Stimulated activated CD8-positive, alpha-beta memory T cell treated with anti-CD3 and anti-CD28 coated beads, Interleukin-15, amount 100 ng/mL, for 48 hours (primary cell): ENCODE data around the gene SYT8.
"Not testable (repeated sequence)": the region's sequence is repeated elsewhere in the genome, so short reads cannot be mapped to it uniquely, and the experiment has no call there.

ENCODE experiments used
- DNase-seq, 2 donors: peaks; one replicate each; pipeline ENCODE4 v3.0.0-alpha.2; 2020; ENCODE audit warnings: low read depth in 2 of 2

Gene SYT8

DNA sequence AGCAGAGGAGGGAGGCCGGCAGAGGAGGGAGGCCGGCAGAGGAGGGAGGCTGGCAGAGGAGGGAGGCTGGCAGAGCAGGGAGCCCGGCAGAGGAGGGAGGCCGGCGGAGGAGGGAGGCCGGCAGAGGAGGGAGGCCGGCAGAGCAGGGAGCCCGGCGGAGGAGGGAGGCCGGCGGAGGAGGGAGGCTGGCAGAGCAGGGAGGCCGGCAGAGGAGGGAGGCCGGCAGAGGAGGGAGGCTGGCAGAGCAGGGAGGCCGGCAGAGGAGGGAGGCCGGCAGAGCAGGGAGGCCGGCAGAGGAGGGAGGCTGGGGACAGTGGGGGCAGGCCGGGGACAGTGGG lies 39.0 kb downstream of the SYT8 start:
- not testable (repeated sequence) for DNase-seq

DNA sequence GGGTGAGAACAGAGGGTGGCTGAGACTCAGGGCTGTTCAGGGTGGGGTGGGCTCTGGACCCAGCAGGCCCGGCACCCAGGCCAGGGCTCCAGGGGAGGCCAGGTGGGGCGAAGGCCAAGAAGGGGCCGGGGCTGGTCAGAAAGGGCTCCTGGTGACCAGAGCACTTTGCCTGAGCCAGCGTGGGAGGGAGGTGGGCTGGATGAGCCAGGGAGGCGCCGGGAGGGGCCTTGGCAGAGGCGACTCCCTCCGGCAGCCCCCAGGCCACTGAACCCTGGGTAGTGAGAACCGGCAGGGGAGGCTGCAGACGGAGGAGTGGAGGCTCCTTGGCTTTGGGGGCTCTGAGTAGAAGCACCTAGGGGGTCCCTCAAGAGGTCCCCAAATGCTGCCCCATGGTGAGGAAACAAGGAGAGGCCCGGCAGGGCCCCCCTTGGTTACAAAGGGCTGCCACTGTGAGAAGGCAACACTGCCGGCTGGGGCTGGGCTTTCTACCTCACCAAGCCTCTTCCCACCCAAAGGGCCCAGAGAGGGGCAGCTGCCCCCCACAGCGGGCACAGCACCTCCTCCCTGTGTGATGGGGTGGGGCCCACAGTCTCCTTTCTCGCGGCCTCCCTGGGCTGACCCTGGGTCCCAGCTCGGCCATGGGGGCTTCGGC lies 39.8 kb downstream of the SYT8 start:
- DNase-seq, result not testable (repeated sequence)

DNA sequence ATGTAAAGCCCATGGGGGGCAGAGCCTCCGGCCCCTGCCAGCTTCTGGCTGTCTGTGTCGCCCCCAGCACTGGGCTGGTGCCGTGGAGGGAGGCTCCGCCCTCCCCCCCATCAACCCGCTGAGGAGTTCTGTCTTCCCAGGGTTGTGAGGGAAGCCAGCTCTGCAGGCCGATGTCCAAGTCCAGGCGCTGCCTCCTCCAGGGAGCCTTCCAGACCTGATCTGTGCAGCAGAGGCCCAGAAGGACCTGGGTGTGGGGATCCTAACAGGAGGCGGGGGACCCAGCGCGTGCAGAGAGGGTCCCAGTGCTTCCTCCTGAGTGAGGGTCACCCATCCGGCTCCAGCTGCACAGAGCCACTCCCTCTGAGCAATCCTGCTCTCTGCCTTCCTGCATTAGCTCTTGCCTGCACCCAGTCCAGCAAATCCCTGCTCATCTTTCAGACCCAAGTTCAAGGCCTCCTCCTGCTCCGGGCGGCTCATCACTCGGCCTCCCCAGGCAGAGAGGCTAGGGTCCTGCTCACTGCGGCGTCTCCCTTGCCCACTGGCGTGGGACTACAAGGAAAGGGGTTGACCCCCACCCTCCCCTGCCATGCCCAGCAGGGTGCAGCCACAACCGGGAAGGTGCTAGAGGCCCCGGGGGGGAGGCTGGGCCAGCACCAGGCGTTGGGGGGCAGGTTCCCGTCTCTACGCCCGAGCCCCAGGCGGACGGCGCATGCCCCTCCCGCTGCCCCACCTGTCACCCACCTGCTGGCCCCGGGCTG lies 40.5 kb downstream of the SYT8 start:
- no peak for DNase-seq

DNA sequence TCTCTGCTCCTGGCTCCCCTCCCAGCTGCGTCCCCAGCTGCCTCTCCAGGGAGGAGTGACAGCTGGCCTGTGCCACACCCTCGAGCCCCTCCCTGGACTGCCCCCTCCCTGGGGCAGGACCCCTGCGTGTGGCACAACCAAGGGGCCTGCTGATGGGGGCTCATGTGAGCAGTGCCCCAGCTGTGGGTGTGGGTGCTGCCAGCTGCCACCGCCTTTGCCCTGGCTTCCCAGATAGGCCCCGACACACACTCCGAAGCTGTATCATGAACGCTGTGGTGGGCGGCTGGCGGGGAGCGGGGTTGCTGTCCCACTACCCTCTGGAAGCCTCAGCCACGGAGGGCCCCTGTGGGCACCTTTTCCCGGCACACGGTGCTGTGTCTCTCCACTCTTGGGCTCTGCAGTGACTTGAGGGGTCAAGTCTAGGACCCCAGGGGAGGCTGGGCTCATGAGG lies 41.1 kb downstream of the SYT8 start:
- not testable (repeated sequence) for DNase-seq

DNA sequence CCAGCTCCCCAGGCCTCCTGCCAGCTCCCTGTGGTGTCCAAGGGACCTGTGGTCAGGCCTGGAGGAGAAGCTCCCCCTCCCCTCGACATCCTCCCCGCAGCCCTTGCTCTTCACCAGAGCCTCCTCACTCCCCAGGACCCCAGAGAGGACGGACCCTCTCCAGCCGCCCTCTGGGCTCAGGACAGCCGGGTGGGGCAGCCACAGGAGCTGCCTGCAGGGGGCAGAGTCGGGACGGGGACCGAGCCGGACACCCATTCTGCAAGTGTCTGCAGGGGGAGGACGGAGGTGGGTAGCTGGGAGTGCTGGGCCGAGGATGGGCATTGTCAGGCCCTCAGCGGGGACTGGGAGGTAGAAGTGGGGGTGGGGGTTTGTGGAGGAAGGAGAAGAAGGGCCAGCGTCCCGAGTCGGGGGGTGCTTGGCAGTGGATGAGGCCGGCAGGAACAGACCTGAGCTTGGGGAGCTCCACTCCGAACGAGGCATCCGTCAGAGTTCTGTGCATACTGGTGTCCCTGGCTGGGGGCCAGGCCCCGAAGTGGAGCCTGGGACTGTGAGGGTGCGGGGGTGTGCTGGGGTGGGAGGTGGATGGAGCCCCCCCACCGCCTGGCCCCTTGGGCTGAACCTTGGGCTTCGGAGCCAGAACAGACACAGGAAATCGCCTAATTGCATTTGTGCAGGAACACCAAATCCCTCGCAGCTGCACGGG lies 41.7 kb downstream of the SYT8 start:
- no peak for DNase-seq

DNA sequence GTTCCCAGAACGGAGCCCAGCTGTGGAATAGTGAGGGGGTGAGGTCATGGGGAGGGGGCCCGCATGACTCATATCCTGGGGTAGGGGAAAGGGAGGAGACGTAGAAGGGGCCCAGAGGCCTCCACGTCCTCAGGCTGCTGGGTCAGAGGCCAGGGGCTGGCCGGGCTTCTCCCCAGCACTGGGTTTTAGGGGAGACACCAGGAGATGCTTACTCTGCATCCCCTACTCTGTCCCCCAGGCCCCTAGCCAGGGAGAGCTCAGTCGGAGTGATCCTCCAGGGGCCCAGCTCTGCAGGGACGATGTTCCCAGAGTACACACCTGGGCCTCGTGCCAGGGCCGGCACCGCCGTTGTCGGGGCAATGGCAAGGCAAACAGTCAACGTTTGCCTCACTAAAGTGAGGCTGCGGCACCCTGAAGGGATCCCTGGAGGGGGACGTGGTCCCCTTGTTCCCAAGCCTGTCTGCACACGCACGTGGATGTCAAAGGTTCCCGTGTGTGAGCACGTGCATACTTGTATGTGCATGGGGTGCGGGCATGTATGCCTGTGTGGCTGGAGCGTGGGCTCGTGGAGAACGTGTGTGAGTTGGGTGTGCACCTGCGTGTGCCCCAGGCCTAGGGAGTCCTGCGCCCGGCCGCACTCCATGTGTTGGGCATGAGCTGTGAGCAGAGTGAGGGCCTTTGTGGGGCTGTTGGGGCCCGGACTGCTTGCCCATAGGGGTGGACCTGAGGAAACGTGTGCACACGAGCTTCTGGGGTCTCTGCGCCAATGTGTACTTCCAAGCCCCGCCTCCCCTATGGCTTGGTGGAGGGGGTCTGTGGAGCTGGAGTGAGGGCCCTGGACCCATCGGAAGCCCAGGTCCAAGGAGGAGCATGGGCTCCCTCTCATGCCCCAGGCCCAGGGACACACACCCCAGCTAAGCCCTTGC lies 42.7 kb downstream of the SYT8 start:
- DNase-seq, result no peak

DNA sequence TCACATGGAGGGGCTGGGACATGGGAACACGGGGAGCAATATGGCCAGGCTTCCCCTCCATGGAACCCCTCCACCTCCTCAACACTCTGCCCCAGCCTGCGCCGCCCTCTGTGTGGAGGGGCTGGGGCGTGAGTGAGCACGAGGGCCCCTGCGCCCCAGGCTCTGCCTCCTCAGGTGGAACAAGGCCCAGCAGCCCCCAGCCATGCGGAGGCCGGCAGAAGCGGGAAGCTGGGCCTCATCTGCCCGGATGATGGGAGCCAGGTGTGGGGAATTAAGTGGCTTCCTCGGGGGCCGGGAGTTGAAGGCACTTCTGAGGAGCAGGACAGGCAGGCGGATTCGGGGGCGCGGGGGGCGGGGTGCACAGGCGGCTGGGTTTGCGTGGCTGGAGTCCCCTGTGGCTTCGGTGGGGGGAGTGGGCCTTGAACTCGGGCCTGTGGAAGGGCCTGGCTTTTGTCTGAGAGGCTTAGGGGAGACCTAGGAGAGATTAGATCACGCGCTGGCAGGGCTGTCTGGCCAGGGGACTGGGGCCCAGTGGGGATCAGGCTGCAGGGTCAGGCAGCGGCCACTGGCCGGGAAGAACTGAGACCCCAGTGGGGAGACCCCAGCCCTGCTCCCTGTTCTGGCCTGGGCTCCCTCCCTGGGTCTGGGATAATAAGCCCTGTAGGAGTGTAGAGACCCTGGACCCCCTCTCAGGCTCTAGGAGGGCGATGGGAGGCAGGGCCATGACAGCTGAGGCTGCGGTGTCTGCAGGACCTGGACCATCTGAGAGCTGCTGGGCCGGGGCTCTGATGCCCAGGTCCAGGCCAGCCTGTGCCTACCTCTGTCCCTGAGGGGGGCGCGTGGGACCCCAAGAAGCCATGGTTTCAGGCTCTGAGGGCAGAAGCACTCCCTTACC lies 43.6 kb downstream of the SYT8 start:
- DNase-seq, result no peak

DNA sequence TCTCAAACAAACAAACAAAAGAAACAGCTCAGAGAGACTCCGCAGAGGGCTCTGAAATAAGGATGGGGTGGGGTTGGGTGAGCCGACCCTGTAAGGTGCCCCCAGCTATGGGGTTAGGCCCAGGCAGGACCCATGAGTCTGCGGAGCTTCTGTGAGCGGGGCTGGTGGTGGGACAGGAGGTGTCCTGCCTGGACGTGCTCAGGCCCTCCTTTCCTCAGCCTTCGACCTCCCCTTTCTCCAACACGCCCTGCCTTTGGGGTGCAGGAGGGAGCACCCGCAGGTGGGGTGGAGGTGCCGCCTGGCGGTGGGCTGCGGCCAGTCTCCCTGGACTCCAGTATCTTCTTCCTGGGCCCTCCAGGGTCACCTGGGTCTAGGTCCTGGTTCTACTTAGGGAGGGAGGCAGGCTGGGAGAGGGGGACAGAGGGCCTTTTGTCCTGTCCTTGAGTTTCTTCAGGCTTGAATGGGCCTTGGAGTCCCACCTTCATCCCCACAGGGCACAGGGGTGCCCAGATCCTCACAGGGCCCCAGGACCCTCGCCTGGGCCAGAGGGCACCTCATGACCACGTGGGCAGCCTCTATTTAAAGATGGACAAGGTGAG lies 44.7 kb downstream of the SYT8 start:
- no peak for DNase-seq

DNA sequence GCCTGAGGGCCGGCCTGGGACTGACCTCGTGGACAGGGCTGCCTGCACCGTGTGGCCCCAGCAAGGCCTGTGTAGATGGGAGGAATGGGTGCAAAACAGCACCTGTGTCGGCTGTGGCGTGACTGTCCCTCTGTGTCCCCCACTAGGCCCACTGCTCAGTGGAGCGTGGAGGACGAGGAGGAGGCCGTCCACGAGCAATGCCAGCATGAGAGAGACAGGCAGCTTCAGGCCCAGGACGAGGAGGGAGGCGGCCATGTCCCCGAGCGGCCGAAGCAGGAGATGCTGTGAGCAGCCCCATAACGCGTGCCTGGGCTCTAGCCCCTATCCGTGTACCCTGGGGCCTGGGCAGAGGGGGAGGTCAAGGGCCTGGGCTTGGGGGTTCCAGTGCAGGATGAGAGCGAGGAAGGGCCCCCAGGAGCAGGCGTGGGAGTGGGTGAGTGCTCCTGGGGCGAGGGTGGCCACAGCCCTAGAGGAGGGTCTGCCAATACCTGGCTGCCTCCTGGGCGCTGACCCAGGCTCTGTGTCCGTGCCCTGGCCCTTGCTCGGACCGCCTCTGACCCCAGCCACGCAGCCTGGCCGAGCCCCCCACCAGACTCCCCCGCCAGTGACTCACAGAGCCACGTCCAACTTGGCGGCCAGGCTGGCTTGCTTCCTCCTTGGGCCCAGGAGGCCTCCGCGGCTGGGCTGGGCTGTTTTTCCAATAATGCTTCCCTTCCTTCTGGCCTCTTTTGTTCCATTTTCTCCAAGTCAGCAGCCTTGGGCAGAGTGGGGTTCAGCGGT lies 45.3 kb downstream of the SYT8 start:
- no peak for DNase-seq

DNA sequence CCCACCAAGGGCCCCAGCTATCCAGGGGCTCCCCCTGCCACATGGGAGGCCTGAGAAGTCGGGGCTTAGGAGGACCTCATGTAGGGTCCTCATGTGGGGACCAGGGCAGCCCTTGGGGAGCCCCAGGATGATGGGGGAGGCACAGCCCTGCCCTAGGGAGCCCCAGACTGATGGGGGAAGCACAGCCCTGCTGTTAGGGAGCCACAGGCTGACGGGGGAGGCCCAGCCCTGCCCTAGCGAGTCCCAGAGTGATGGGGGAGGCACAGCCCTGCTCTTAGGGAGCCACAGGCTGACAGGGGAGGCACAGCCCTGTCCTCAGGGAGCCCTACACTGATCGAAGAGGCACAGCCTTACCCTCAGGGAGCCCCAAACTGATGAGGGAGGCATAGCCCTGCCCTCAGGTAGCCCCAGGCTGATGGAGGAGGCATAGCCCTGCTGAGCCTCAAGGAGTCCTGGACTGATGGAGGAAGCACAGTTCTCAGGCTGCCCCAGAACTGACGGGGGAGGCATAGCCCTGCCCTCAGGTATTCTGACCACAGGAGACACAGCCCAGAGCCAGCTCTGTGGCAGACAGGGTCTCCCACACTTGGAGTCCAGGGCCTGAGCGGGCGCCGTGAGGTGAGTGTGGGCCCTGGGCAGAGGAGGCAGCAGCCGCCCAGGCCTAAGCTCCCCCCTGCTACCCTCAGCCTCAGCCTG lies 46.1 kb downstream of the SYT8 start:
- DNase-seq, result no peak

DNA sequence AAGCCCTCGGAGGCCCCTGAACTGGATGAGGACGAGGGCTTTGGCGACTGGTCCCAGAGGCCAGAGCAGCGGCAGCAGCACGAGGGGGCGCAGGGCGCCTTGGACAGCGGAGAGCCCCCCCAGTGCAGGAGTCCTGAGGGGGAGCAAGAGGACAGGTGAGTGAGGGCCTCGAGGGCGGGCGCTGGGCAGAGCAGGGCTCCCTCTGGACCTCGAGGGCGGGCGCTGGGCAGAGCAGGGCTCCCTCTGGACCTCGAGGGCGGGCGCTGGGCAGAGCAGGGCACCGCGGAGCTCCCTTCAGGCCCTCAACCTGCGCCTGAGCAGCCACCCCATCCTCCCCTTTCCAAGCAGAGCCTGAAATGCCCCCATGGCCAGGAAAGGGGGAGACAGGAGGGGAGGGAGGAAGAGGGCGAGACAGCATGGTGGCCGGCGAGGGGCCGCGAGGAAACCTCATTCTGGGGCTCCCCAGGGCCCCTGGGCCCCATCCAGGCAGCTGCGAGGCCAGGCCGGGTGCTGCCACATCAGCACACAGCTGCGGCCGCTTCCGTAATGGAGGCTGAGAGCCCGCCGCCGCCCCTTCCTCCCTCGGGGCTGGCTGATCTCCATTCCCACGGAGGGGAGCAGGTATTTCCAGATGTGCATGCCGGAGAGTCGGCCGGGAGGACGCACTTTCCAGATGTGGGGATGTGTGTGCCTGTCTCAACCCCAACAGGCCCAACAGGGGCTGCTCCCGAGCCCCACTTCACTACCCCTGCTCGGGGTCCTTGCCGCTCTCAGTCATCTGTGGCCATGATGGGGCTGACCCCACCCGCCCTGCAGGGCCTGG lies 46.9 kb downstream of the SYT8 start:
- DNase-seq, result no peak

DNA sequence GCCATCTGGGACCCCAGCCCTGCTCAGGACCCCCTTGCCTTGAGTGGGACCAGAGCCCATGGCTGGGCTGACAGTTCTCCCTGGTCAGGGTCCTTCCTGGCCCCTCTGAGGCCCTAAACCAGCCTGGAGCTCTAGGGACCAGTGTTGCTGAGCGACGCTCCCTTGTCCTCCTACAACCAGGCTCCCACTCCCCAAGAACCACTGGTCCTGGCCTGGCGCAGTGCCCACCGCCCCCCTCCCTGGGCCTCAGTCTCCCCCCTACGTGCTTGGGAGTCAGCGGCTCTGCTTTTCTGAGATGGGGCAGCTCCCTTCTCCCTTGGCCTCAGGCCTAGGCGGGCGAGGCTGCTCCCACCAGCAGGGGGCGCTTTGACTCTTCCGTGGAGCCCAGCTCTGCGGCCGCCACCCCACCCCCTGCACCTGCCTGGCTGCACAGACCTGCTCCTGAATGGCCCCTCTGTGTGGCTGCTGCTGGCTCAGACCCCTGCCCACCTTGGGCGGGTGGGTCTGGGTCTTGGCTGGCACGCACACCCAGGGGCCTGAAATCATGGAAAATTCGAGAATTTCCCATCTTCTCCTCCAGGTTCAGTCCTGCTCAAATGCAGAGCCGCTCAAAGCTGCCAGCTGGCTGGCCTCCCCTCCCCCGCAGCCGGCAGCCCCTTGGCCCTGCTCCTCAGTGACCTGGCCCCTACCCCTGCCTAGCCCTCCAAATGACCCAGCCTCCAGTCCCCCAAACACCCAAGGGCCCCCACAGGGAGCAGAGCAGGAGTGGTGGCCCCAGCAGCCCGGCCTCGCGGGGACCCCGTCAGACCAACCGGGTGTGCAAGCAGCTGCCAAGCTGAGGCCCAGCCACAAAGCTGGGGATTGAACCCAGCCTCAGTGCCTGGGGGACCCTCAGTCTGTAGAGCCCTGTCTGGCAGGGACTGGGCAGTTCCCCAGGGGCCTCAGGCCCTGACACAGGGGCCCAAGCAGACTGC lies 47.8 kb downstream of the SYT8 start:
- DNase-seq, result peak; percentile 63 to 69

DNA sequence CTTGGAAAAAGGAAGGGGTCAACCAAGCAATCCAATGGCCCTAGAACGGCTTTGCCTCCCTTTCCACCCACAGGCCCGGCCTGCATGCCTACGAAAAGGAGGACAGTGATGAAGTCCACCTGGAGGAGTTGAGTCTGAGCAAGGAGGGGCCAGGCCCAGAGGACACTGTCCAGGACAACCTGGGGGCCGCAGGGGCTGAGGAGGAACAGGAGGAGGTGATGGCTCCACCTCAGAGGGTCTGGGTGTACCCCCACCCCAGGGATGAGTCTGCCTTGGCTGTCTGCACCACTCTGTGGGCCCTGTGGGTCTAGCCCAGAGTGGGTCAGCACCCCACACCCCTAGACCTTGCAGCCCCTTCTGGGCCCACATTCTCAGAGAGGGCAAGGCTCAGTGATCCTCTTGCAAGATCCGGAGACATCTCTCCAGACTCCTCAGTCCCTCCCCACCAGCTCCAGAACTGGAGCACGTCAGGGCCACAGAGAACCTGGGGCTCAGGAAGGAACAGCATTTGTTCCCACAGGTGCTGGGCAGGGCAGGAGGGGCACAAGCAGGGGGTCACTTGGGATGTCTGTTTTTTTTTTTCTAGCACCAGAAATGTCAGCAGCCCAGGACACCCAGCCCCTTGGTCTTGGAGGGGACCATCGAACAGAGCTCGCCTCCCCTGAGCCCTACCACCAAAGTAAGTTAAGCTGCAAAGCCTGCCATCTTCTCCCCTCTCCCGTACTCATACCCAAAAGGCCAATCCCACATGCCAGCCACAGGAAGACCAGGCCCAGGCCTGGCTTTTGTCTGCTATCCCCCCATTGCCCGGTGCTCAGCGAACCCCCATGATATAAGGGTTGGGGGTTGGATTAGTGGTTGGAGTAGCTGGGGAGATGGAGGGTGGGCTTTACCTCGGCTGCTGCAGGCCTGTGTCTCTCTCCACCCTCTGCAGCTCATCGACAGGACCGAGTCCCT lies 48.8 kb downstream of the SYT8 start:
- no peak for DNase-seq

DNA sequence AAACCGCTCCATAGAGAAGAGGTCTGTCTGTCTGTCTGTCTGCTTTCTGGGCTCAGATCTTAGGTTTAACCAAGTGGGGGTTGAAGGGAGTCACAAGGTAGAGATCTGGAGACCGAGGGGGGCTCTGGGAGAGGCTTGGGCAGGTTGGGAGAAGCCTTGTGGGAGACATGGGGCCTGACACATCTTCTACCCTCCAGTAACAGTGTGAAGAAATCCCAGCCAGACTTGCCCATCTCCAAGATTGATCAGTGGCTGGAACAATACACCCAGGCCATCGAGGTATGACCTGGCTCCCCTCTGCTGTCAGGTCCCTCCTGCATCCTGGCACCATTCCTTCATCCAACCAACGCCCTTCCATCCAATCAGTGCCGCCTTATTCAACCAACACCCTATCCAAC lies 49.5 kb downstream of the SYT8 start:
- no peak for DNase-seq

DNA sequence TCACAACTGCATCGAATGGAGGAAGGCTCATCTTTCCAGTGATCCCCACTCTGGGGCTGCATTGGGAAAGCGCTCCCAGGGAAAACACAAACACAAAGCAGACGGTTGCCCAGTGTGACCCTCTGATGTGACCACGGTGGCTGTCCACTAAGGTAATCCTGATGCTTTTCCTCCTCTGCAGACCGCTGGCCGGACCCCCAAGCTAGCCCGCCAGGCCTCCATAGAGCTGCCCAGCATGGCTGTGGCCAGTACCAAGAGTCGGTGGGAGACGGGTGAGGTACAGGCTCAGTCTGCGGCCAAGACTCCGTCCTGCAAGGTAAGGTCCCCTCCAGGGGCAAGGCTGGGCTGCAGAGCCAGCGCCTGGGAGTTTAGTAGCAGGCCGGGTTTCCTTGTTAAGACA lies 51.8 kb downstream of the SYT8 start:
- not testable (repeated sequence) for DNase-seq
